Stimulated activated CD4-positive, alpha-beta T cell treated with anti-CD3 and anti-CD28 coated beads, TNF-alpha, amount 100 ng/mL, for 4 hours (primary cell): ENCODE data around the gene GRB7.
A peak's percentile ranks its signal among the peaks of the same experiment; 100 is the strongest.
"Not testable (repeated sequence)": the region's sequence is repeated elsewhere in the genome, so short reads cannot be mapped to it uniquely, and the experiment has no call there.

Source experiments
- DNase-seq, 3 experiments: peaks; one replicate each; pipeline ENCODE4 v3.0.0-alpha.2; 2020; ENCODE audit warnings: low read depth in 3 of 3

Gene GRB7

DNA sequence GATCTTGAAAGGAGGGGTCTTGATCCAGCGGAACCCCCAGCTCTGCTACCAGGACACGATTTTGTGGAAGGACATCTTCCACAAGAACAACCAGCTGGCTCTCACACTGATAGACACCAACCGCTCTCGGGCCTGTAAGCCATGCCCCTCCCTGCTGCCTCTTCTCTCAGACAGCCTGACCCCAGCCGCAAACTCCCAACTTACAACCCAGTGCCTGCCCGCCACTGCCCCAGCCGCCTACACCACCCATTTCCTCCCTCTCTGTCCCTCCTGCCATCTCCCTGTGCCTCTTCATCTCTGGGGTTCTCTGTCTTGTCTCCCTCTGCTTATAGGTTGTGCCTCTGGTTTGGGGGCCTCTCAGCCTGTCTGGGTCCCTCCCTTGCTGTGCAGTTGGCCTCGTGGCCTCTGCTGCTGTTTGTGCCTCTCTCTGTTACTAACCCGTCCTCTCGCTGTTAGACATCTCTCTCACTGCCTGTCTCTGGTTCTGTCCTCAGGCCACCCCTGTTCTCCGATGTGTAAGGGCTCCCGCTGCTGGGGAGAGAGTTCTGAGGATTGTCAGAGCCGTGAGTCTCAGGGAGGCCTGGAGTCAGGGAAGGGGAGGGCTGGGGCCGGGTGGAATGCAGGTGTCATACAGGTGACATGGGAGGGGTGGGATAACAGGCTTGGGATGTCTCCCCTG lies 28.3 kb upstream of the GRB7 start:
- no peak for DNase-seq

DNA sequence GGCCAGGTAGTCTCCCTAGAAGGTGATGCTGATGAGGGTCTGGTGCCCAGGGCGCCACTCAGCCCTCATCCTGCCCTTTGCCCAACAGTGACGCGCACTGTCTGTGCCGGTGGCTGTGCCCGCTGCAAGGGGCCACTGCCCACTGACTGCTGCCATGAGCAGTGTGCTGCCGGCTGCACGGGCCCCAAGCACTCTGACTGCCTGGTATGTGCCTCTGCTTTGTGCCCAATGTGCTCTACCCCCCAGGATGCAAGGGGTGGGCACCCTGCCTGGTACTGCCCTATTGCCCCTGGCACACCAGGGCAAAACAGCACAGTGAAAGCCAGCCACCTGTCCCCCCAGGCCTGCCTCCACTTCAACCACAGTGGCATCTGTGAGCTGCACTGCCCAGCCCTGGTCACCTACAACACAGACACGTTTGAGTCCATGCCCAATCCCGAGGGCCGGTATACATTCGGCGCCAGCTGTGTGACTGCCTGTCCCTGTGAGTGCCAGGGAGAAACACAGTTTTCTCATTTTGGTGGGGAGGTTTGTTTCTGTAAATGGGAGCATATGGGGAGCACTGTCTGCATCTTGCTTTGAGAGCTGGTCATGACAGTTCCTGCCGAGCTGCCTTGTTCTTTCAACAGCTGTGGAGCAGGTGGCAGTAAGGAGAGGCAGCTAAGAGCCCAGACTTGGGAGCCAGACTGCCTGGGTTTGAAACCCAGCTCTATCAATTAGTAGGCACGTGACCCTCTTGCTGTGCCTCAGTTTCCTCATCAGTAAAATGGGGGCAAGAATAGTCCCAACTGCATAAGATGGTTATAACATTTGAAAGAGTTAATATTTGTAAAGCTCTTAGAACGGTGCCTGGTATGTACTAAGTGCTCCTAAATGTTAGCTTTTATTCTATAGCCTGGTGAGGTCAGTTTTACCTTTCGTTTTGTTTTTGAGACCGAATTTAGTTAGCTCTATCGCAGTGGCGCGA lies 27.5 kb upstream of the GRB7 start:
- no peak for DNase-seq

DNA sequence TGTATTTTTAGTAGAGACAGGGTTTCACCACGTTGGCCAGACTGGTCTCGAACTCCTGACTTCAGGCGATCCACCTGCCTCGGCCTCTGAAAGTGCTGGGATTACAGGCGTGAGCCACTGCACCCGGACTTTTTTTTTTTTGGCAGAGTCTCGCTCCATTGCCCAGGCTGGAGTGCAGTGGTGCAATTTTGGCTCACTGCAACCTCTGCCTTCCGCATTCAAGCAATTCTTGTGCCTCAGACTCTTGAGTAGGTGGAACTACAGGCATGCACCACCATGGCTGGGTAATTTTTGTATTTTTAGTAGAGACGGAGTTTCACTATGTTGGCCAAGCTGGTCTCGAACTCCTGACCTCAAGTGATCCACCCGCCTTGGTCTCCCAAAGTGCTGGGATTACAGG lies 26.7 kb upstream of the GRB7 start:
- not testable (repeated sequence) for DNase-seq

DNA sequence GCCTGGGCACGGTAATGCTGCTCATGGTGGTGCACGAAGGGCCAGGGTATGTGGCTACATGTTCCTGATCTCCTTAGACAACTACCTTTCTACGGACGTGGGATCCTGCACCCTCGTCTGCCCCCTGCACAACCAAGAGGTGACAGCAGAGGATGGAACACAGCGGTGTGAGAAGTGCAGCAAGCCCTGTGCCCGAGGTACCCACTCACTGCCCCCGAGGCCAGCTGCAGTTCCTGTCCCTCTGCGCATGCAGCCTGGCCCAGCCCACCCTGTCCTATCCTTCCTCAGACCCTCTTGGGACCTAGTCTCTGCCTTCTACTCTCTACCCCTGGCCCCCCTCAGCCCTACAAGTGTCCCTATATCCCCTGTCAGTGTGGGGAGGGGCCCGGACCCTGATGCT lies 25.9 kb upstream of the GRB7 start:
- no peak for DNase-seq

DNA sequence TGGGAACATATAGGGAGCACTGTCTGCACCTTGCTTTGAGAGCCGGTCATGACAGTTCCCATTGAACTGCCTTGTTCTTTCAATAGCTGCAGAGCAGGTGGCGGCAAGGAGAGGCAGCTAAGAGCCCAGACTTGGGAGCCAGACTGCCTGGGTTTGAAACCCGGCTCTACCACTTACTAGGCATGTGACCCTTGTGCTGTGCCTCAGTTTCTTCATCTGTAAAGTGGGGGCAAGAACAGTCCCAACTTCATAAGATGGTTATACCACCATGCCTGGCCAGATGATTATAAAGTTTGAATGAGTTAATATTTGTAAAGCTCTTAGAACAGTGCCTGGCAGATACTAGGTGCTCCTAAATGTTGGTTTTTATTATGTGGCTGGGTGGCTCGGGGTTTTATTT lies 23.5 kb upstream of the GRB7 start:
- DNase-seq: no peak

DNA sequence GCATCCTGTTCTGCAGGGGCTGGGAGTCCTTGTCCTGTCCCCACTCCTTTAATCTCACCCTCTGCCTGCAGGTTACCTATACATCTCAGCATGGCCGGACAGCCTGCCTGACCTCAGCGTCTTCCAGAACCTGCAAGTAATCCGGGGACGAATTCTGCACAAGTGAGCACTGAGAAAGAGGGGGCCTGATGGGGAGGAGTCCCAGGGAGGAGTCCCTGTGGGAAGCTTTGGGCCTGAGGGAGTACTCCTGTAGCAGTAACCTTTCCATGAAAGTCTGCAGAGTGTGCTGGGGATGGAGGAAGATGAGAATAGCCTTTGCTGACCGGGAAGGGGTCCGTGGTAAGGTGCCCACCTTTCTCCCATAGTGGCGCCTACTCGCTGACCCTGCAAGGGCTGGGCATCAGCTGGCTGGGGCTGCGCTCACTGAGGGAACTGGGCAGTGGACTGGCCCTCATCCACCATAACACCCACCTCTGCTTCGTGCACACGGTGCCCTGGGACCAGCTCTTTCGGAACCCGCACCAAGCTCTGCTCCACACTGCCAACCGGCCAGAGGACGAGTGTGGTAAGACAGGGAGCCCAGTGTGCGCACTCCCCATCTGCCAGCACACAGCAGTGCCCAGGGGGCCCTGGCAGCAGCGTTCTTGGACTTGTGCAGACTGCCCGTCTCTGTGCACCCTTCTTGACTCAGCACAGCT lies 22.2 kb upstream of the GRB7 start:
- no peak for DNase-seq

DNA sequence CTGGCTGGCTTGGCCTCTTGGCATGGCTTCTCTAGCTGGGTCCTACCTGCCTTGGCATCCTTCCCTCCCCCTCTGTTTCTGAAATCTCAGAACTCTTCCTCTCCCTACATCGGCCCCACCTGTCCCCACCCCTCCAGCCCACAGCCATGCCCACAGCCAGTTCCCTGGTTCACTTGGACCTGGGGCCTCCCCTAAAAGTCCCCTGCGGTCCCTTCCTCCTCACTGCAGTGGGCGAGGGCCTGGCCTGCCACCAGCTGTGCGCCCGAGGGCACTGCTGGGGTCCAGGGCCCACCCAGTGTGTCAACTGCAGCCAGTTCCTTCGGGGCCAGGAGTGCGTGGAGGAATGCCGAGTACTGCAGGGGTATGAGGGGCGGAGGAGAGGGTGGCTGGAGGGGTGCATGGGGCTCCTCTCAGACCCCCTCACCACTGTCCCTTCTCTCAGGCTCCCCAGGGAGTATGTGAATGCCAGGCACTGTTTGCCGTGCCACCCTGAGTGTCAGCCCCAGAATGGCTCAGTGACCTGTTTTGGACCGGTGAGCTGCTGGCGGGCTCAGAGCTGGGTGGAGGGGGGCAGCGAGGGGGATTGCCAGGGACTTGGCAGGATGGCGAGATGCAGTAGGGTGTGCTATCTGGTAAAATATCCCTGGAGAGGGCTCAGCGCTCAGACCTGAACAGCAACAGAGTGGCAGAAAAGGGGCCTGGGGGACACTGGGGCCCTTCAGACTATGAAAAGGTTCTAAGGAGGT lies 21.5 kb upstream of the GRB7 start:
- DNase-seq: no peak

DNA sequence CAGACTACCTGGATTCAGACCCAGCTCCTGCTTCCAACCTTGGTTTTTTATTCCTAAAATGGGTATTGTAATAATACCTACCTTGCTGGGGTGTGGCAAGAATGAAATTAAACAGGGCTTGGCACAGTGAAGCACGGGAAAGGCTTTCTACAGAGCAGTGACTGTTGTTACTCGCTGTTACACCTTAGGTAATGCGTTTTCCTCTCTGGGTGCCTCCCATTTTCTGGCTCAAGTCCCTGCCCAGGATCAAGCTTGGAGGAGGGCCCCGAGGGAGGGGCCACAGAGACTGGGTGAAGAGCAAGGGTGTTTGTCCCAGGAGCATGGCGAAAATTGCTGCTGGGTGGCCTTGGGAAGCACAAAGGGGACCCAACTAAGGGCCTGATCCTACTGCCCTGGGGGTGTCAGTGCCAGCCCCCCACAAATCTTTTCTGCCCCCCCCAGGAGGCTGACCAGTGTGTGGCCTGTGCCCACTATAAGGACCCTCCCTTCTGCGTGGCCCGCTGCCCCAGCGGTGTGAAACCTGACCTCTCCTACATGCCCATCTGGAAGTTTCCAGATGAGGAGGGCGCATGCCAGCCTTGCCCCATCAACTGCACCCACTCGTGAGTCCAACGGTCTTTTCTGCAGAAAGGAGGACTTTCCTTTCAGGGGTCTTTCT lies 20.7 kb upstream of the GRB7 start:
- DNase-seq: no peak

DNA sequence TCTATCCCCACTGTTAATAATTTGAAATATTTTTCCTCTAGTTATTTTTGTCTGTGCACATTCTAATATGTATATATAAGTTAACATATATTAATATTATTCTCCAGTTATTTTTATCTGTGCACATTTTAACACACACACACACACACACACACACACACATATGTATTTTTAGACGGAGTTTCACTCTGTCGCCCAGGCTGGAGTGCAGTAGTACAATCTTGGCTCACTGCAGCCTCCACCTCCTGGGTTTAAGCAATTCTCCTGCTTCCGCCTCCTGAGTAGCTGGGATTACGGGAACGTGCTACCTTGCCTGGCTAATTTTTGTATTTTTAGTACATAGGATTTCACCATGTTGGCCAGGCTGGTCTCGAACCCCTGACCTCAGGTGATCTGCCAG lies 20.1 kb upstream of the GRB7 start:
- DNase-seq: no peak

DNA sequence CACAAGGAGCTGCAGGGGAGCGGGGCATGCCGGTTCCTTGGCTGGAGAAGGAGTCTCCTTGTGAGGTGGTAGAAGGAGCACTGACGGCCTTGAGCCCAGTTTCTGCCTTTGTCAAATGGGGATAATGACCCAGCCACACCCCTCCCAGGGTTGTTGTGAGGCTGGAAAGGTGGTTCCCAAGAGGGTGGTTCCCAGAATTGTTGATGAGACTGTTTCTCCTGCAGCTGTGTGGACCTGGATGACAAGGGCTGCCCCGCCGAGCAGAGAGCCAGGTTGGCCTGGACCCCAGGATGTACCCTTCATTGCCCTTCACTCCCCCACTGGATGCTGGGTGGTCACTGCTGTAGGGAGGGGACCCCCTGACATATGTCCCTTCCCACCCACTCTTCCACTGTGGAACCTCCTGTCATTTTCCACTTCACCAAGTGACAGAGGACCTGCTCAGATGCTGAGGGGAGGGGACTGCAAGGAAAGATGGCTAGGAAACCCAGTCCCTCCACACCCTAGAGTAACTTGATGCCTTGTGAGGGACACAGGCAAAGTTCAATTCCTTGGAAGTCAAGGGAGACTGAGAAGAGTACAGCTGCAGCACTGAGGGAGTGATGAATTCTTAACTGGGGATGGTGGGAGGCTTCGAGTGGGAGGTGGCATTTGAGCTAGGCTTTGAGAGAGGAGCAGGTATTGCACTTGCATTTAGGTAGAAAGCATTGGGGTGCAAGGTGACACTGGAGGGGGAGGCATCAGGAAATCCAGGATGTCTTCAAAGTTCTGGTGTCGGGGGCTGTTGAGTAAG lies 18.0 kb upstream of the GRB7 start:
- no peak for DNase-seq

DNA sequence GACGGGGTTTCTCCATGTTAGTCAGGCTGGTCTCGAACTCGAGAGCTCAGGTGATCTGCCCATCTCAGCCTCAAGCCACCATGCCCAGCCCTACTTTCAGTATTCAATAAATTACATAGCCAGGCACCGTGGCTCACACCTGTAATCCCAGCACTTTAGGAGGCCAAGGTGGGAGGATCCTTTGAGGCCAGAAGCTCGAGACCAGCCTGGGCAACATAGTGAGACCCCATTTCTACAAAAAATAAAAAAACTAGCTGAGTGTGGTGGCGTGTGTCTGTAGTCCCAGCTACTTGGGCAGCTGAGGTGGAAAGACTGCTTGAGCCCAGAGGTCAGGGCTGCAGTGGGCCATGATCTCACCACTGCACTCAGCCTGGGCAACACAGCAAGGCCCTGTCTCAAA lies 15.6 kb upstream of the GRB7 start:
- DNase-seq: no peak

DNA sequence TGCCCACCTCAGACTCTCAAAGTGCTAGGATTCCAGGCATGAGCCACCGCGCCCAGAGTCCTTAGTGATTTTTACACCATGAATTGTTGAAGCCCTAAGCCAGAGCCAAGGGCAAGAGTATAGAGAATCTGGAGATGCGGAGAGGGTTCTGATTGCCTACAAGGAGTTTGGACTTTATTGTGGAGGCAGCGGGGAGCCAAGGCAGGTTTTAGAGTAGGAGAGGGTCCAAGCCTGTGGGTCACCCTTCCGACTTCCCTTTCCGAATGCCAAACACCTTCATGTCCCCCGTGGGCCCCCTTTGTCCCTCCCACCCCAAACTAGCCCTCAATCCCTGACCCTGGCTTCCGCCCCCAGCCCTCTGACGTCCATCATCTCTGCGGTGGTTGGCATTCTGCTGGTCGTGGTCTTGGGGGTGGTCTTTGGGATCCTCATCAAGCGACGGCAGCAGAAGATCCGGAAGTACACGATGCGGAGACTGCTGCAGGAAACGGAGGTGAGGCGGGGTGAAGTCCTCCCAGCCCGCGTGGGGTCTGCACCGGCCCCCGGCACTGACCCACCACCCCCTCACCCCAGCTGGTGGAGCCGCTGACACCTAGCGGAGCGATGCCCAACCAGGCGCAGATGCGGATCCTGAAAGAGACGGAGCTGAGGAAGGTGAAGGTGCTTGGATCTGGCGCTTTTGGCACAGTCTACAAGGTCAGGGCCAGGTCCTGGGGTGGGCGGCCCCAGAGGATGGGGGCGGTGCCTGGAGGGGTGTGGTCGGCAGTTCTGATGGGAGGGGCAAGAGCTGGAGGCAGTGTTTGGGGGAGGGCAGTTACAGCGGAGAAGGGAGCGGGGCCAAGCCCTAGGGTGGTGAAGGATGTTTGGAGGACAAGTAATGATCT lies 14.5 kb upstream of the GRB7 start:
- no peak for DNase-seq

DNA sequence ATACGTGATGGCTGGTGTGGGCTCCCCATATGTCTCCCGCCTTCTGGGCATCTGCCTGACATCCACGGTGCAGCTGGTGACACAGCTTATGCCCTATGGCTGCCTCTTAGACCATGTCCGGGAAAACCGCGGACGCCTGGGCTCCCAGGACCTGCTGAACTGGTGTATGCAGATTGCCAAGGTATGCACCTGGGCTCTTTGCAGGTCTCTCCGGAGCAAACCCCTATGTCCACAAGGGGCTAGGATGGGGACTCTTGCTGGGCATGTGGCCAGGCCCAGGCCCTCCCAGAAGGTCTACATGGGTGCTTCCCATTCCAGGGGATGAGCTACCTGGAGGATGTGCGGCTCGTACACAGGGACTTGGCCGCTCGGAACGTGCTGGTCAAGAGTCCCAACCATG lies 13.0 kb upstream of the GRB7 start:
- no peak for DNase-seq

DNA sequence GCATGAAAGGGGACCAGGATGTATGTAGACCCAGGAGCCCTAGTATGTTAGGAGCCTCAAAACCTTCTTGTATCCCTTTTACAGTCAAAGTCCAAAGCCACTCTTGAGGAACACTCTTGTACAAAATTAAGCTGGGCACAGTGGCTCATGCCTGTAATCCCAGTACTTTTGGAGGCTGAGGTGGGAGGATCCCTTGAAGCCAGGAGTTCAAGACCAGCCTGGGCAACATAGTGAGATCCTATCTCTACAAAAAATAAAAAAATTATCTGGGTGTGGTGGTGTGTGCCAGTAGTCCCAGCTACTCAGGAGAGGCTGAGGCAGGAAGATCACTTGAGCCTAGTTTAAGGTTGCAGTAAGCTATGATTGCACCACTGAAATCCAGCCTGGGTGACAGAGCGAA lies 11.8 kb upstream of the GRB7 start:
- not testable (repeated sequence) for DNase-seq

DNA sequence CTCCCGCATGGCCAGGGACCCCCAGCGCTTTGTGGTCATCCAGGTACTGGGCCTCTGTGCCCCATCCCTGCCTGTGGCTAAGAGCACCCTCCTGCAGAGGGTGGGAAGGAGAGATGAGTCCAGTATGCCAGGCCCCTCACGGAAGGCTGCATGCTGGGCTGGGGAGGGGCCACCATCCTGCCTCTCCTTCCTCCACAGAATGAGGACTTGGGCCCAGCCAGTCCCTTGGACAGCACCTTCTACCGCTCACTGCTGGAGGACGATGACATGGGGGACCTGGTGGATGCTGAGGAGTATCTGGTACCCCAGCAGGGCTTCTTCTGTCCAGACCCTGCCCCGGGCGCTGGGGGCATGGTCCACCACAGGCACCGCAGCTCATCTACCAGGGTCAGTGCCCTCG lies 11.1 kb upstream of the GRB7 start:
- no peak for DNase-seq

DNA sequence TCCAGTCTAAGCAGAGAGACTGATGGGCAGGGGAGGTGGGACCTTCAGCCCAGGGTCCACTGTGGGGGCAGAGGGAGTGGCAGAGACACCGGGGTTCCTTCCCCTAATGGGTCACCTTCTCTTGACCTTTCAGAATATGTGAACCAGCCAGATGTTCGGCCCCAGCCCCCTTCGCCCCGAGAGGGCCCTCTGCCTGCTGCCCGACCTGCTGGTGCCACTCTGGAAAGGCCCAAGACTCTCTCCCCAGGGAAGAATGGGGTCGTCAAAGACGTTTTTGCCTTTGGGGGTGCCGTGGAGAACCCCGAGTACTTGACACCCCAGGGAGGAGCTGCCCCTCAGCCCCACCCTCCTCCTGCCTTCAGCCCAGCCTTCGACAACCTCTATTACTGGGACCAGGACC lies 10.2 kb upstream of the GRB7 start:
- no peak for DNase-seq

DNA sequence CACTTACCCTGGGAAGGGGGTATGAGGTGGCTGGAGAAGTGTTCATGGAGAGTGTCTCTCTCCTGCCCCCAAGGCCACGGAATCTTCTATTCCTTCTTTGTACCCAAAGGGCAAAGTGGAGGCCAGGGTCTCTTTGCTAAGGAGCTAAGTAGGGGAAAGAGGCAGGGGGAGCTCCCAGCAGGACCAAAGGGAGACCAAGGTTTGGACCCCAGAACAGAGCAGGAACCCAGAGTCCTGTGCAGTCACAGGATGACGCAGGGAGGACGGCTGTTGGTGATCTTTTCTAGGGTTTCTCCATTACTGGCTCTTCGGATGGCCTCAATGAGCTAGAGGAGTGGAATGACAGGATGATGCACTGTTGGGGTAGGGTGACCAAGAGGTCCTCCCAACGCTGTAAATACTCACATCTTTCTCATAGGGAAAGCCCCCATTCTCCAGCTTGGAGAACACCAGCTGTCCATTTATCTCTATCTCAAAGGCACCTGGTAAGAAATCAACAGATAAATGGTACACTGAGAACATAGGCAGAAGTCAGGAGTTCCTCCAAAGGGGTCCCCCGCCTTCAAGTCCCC lies 8.4 kb upstream of the GRB7 start:
- no peak for DNase-seq

DNA sequence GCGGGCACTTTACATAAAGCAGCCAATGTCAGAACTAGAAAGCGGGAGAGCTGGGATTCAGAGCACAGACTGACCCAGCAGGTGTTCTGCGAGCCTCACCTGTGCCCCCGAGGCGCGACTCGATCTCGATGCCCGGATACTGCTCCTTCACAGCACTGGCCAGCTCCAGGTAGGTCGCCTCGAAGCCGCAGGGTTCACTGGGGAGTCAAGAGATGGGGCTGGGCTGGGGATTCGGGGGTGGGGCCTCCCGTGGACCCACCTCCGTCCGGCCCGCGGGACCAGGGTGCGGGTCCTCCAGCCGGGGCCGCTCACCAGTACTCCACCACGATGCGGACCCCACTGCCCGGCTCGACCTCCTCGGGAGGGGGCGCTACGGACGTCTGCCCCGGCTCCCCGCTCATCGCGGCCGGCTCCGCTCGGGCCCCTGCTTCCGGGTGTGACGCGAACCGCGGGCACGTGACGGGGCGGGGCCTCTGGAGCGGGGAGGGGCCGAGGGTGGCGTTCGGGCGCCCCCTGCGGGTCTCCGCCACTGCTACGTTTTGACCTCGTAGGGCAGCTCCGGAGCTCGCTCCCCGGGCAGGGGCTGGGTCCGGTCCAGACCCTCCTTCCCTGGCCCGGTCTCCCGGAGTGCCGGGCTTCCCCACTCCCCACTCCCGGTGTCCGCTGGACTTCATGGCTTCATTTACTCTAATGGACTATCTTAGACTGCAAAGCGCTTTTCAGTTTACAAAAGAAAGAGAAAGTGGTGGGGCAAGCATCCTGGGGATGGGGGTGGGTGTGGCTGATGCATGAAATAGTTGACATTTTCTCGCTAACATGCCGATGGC lies 7.4 kb upstream of the GRB7 start, which contains the start of gene MIEN1:
MIEN1 (minus strand) TSS at position 438 of the 827 bp plus-strand sequence; CDS start at position 401, 37 bp downstream.
- DNase-seq: peak; percentile 90 to 97 (median 91)
